Endothelial cell of umbilical vein (primary cell): ENCODE measurements around the gene JAML. TPM values are rescaled to one million over a fixed set of nuclear protein-coding genes. Genes with fewer than 3 reads are reported as not detected.

ENCODE experiments used
- BruUV-seq: library from RNA; stranded (reverse); fragments of 400-500 nt; replicated peaks from 2 replicates; lab custom pipeline; 2021; lab: Mats Ljungman, UMichigan
- CTCF ChIA-PET: fragments of 300-600, 350-600 bp; sonication (Branson Sonifier 250); formaldehyde crosslinking; loops from one replicate; lab custom pipeline; 2021; ENCODE audit warnings: antibody characterized with exemption, inconsistent platforms; lab: Charles Lee
- POLR2A ChIA-PET: fragments of 300-600, 350-600 bp; sonication (Branson Sonifier 250); formaldehyde crosslinking; loops from one replicate; lab custom pipeline; 2021; ENCODE audit warnings: antibody characterized with exemption, inconsistent platforms; lab: Charles Lee
- DNase-seq: peaks from one replicate; pipeline ENCODE4 v3.0.0-alpha.2; 2011; ENCODE audit warnings: low read depth, low spot score
- FAIRE-seq: peaks from 2 replicates; lab custom pipeline; 2011; peaks lifted over from hg19 to GRCh38; lab: Jason Lieb, UNC
- H2AFZ ChIP-seq: 2 replicates; pipeline ENCODE4 v1.6.0; 2012; ENCODE audit warnings: low read depth, low read length, control low read depth, inconsistent platforms
- H3K27ac ChIP-seq: 2 replicates; pipeline ENCODE4 v1.5.1; 2011; ENCODE audit warnings: low read depth, mild to moderate bottlenecking, control low read depth, low read length, moderate library complexity; ENCODE audit not compliant: insufficient read depth
- H3K27me3 ChIP-seq, 2 experiments: 2 replicates each; pipeline versions ENCODE4 v1.6.0 to v1.6.1; 2011; ENCODE audit warnings: low read length in 2 of 2, mixed read lengths in 1 of 2; ENCODE audit not compliant: control insufficient read depth in 2 of 2, insufficient read depth in 2 of 2
- H3K36me3 ChIP-seq, 2 experiments: 2 replicates in 1 of 2; 3 replicates in 1 of 2; pipeline ENCODE4 v1.5.1; 2011; ENCODE audit warnings: low read length in 2 of 2, mild to moderate bottlenecking in 1 of 2, moderate library complexity in 1 of 2; ENCODE audit not compliant: control insufficient read depth in 2 of 2, insufficient read depth in 2 of 2; ENCODE audit errors: extremely low read depth in 1 of 2
- H3K4me1 ChIP-seq: 3 replicates; pipeline ENCODE4 v1.5.1; 2011; ENCODE audit warnings: mild to moderate bottlenecking, low read length; ENCODE audit not compliant: control insufficient read depth, insufficient read depth; ENCODE audit errors: extremely low read depth
- H3K4me2 ChIP-seq: 2 replicates; pipeline ENCODE4 v1.6.1; 2011; ENCODE audit warnings: low read length, control low read depth, mixed read lengths; ENCODE audit not compliant: insufficient read depth
- H3K4me3 ChIP-seq, 3 experiments: fragments of 200-600 bp in 1 of 3; sonication (generic), shearing (Covaris generic) in 1 of 3; replicated peaks in 1 of 3; 2 replicates each; pipeline ENCODE4 v1.5.1; 2011 to 2016; ENCODE audit warnings: control low read depth in 3 of 3, low read length in 3 of 3, mild to moderate bottlenecking in 2 of 3, inconsistent platforms in 1 of 3, low read depth in 1 of 3, moderate library complexity in 1 of 3; ENCODE audit not compliant: insufficient read depth in 1 of 3
- H3K79me2 ChIP-seq: 2 replicates; pipeline ENCODE4 v1.6.0; 2012; ENCODE audit warnings: low read length, inconsistent platforms; ENCODE audit not compliant: control insufficient read depth, insufficient read depth
- H3K9ac ChIP-seq: replicated peaks from 2 replicates; pipeline ENCODE3; 2011; ENCODE audit warnings: low read length, control low read depth; ENCODE audit not compliant: insufficient read depth; ENCODE audit errors: extremely low read depth
- H3K9me1 ChIP-seq: replicated peaks from 3 replicates; pipeline ENCODE4 v1.6.0; 2011; ENCODE audit warnings: mild to moderate bottlenecking, low read length; ENCODE audit not compliant: control insufficient read depth, insufficient read depth; ENCODE audit errors: extremely low read depth
- H3K9me3 ChIP-seq: replicated peaks from 2 replicates; pipeline ENCODE4 v1.5.1; 2012; ENCODE audit warnings: low read length, inconsistent platforms; ENCODE audit not compliant: control insufficient read depth, insufficient read depth
- H4K20me1 ChIP-seq: replicated peaks from 2 replicates; pipeline ENCODE3; 2011; ENCODE audit warnings: mild to moderate bottlenecking, low read length; ENCODE audit not compliant: control insufficient read depth, insufficient read depth; ENCODE audit errors: extremely low read depth
- GATA2 ChIP-seq: IDR thresholded peaks from 2 replicates; pipeline ENCODE4 v1.7.0; 2011; ENCODE audit warnings: low read depth, mild to moderate bottlenecking, moderate library complexity, mixed read lengths, low read length; ENCODE audit not compliant: insufficient read length, insufficient read depth
- JUN ChIP-seq: IDR thresholded peaks from 2 replicates; pipeline ENCODE4 v1.6.1; 2011; ENCODE audit warnings: borderline replicate concordance, low read depth; ENCODE audit not compliant: insufficient read length, insufficient read depth
- MYC ChIP-seq: IDR thresholded peaks from one replicate; pipeline ENCODE4 v1.6.1; 2011; ENCODE audit warnings: mild to moderate bottlenecking, low read depth, low read length
- POLR2AphosphoS5 ChIP-seq: IDR thresholded peaks from 2 replicates; pipeline ENCODE4 v1.6.1; 2012; ENCODE audit warnings: low read depth, mild to moderate bottlenecking, control low read depth, low read length, moderate library complexity; ENCODE audit not compliant: insufficient read depth
- dilution Hi-C: fragments of 300-500 bp; cut with MboI; formaldehyde crosslinking; loops from one replicate; pipeline ENCODE4 v1.15.0; 2019; ENCODE audit warnings: low sequenced_read_pairs; ENCODE audit not compliant: extremely low pct_ligation_motif_present
- intact Hi-C: fragments of 100-400 bp; cut with micrococcal nuclease; formaldehyde crosslinking; loops from one replicate; pipeline ENCODE4 v1.10.0; 2022
- polyA plus RNA-seq, 4 experiments: library from polyadenylated mRNA; depleted of rRNA in 3 of 4; stranded (reverse) in 3 of 4; unstranded in 1 of 4; fragments of >200 nt; gene quantifications; 2 replicates each; pipeline versions ENCODE4 v1.2.1 to v1.2.3, GENCODE V29; 2011 to 2012; ENCODE audit warnings: missing spikeins in 1 of 4
- total RNA-seq: library from RNA; stranded (reverse); gene quantifications from 2 replicates; pipeline ENCODE4 v1.2.3, GENCODE V29; 2021
- TF ChIP-seq, protein P1 (sequence below), 2 donors: IDR thresholded peaks; 1 replicate in 1 of 2; 2 replicates in 1 of 2; pipeline ENCODE4 v1.5.1; 2011; ENCODE audit warnings: low read length in 2 of 2, mild to moderate bottlenecking in 2 of 2, moderate library complexity in 2 of 2, control low read depth in 1 of 2, inconsistent platforms in 1 of 2, low read depth in 1 of 2; ENCODE audit not compliant: insufficient read depth in 1 of 2; ENCODE audit errors: extremely low read depth in 1 of 2
- TF ChIP-seq, protein P2 (sequence below): IDR thresholded peaks from 2 replicates; pipeline ENCODE4 v1.6.1; 2011; ENCODE audit not compliant: insufficient read depth, insufficient read length

JAML gene
- total and polyA plus RNA-seq, 2 donors (not counting 3 experiments of a cell fraction or from before 2014, with no cell fraction given): 0.04 to 0.35 TPM

DNA sequence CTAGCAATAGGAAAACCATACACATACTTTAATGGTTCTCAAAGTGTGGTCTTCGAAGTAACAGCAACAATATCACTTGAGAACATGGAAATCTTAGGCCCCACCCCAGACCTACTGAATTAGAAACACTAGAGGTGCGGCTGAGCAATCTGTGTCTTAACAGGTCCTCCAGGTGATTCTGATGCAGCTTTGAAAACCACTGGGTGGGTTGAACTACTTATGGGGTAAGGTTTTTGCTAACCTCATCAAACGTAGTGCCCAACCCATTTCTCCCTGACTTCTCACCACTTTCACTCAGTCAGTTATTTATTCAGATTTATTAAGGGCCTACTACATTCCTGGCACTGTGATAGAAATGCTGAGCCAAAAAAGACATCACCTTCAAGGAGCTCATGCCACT lies 35.5 kb upstream of the JAML start:
- Histone ChIP-seq H3K9me1 (no peaks in the 10 kb centered on the region), H3K27me3 (no peaks in the 10 kb centered on the region), H2AFZ (no peak overlapping the region), H4K20me1 (no peaks in the 10 kb centered on the region), H3K9me3 (no peaks in the 10 kb centered on the region), H3K4me3 (no peak overlapping the region), H3K27ac (no peak overlapping the region), H3K79me2 (no peaks in the 10 kb centered on the region), H3K4me1 (peaks cover 39% of the 10 kb centered on the region), H3K4me2 (no peak overlapping the region), H3K36me3 (peaks cover 0 to 2% of the 10 kb centered on the region in 2 experiments), H3K9ac (no peak overlapping the region)
- DNase-seq (no peak), FAIRE-seq (no peak)
- no TSS peak for BruUV-seq
- TF ChIP-seq, protein P1, sequence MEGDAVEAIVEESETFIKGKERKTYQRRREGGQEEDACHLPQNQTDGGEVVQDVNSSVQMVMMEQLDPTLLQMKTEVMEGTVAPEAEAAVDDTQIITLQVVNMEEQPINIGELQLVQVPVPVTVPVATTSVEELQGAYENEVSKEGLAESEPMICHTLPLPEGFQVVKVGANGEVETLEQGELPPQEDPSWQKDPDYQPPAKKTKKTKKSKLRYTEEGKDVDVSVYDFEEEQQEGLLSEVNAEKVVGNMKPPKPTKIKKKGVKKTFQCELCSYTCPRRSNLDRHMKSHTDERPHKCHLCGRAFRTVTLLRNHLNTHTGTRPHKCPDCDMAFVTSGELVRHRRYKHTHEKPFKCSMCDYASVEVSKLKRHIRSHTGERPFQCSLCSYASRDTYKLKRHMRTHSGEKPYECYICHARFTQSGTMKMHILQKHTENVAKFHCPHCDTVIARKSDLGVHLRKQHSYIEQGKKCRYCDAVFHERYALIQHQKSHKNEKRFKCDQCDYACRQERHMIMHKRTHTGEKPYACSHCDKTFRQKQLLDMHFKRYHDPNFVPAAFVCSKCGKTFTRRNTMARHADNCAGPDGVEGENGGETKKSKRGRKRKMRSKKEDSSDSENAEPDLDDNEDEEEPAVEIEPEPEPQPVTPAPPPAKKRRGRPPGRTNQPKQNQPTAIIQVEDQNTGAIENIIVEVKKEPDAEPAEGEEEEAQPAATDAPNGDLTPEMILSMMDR (IDR thresholded peaks at IDR 0.05; ENCODE audit: extremely low read depth in 1 of 2, insufficient read depth in 1 of 2, low read depth in 1 of 2, low read length in 2 of 2): no peak
- TF ChIP-seq JUN: no peak
- TF ChIP-seq, protein P2, sequence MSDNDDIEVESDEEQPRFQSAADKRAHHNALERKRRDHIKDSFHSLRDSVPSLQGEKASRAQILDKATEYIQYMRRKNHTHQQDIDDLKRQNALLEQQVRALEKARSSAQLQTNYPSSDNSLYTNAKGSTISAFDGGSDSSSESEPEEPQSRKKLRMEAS: no peak
- TF ChIP-seq MYC: no peak
- ChIA-PET POLR2A (no interaction called here), CTCF (interaction anchor here (1.0 to 8.6 kb wide), 2 partner anchors 35 to 61 kb away, joined by 3 to 104 read pairs; no protein-coding TSS in a partner anchor)
- intact Hi-C loops: no loop called here
- dilution Hi-C loops: no loop called here

- H3K4me3 ChIP-seq: no peak overlapping the region
- no peak for FAIRE-seq
These were observed 34.3 kb upstream of the JAML start for GRCh38 chr11:118259138-118259537.

More at GRCh38 chr11:118259138-118259537, 34.3 kb upstream of the JAML start:
- no peak overlapping the region for H3K27ac ChIP-seq
- no peak overlapping the region for H3K4me2 ChIP-seq
- no peaks in the 10 kb centered on the region for H3K9me3 ChIP-seq
- no TSS peak for BruUV-seq
- no peaks in the 10 kb centered on the region for H3K9me1 ChIP-seq
- TF ChIP-seq, protein P1 (IDR thresholded peaks at IDR 0.05; ENCODE audit: extremely low read depth in 1 of 2, insufficient read depth in 1 of 2, low read depth in 1 of 2, low read length in 2 of 2): no peak
- TF ChIP-seq GATA2 (no peak), JUN (no peak), POLR2AphosphoS5 (no peak)
- POLR2A ChIA-PET: no interaction called here
- dilution Hi-C loops (no loop called here), intact Hi-C loops (no loop called here)
- no peaks in the 10 kb centered on the region for H3K79me2 ChIP-seq
- H3K9ac ChIP-seq: no peak overlapping the region
- CTCF ChIA-PET: interaction anchor here (8.6 kb wide), 1 partner anchor 60 kb away, joined by 104 read pairs; no protein-coding TSS in a partner anchor
- H4K20me1 ChIP-seq: no peaks in the 10 kb centered on the region
- peaks cover 27% of the 10 kb centered on the region for H3K4me1 ChIP-seq
- H3K27me3 ChIP-seq: no peaks in the 10 kb centered on the region
- peaks cover 0 to 4% of the 10 kb centered on the region in 2 experiments for H3K36me3 ChIP-seq
- H2AFZ ChIP-seq: no peak overlapping the region
- DNase-seq: no peak
